ENCODE results near the gene NANOS2. TPM values are rescaled to one million over a fixed set of nuclear protein-coding genes. Genes with fewer than 3 reads are reported as not detected.

NANOS2 gene
- total and polyA plus RNA-seq, 2 experiments from 2014 or later = not detected

DNA sequence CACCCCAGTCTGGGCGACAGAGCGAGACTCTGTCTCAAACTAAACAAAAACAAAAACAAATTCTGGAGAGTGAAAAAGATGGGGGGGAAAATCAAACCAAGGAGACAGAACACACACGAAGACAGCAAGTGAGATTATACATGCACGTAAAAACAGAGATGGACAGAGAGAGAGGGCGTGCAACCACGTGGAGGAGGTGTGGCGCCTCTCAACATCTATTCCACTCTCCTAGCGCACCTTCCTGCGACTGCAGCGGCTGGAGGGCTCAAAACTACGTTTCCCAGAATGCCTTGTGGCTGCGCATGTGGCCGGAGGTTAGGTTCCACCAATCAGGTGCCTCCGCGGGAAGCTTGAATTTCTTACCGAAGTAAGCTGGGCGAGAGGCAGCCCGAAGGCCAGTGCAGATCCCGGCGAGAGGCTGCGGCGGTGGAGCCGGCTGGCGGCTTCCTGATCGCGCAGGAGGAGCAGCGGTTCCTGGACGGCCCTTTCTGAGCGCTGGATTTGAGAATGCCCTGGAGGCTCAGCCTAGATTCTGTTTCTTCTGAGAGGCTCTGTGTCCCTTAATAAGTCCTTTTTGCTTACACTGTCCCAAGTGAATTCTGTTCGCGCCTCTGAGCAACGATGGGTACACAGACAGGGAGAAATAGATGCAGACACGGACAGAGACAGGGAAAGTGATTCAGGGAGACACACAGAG lies 13.1 kb upstream of the NANOS2 start:
- no peaks in the 10 kb centered on the region for H3K9me3 ChIP-seq (ENCODE audit: low read depth)
- H3K27me3 ChIP-seq = peaks cover 4% of the 10 kb centered on the region
- no peaks in the 10 kb centered on the region for H3K4me1 ChIP-seq (ENCODE audit: low read depth)
- no peak overlapping the region for H3K4me3 ChIP-seq
- H3K27ac ChIP-seq = no peak overlapping the region
- no peaks in the 10 kb centered on the region for H3K36me3 ChIP-seq
- peak; percentile 89 to 95 for DNase-seq (ENCODE audit: low read depth in 1 of 2, low spot score in 1 of 2)
- TF ChIP-seq, protein P1, sequence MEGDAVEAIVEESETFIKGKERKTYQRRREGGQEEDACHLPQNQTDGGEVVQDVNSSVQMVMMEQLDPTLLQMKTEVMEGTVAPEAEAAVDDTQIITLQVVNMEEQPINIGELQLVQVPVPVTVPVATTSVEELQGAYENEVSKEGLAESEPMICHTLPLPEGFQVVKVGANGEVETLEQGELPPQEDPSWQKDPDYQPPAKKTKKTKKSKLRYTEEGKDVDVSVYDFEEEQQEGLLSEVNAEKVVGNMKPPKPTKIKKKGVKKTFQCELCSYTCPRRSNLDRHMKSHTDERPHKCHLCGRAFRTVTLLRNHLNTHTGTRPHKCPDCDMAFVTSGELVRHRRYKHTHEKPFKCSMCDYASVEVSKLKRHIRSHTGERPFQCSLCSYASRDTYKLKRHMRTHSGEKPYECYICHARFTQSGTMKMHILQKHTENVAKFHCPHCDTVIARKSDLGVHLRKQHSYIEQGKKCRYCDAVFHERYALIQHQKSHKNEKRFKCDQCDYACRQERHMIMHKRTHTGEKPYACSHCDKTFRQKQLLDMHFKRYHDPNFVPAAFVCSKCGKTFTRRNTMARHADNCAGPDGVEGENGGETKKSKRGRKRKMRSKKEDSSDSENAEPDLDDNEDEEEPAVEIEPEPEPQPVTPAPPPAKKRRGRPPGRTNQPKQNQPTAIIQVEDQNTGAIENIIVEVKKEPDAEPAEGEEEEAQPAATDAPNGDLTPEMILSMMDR (IDR thresholded peaks at IDR 0.05; ENCODE audit: low read depth, low read length) = no peak

DNA sequence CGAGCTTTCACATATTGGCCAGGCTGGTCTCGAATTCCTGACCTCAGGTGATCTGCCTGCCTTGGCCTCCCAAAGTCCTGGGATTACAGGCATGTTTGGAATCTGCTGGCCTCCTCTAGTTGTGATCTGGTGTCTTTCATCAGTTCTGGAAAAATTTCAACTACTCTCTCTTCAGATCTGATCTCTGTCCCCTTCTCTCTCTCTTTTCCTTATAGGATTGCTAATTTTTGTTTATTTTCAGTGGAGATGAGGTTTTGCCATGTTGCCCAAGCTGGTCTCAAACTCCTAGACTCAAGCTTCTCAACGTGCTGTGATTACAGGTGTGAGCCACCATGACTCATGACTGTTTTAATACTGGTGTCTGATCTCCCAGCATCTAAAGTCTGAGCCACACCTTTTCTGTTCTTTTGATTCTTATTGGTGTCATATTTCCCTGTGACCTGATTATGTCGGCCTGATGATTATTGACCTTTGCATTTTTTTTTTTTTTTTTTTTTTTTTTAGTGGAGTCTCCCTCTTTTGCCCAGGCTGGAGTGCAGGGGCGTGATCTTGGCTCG lies 10.4 kb upstream of the NANOS2 start:
- H3K36me3 ChIP-seq = no peaks in the 10 kb centered on the region
- no peak for DNase-seq (ENCODE audit: low read depth in 1 of 2, low spot score in 1 of 2)
- H3K4me3 ChIP-seq = no peak overlapping the region
- no peaks in the 10 kb centered on the region for H3K27me3 ChIP-seq
- TF ChIP-seq, protein P1 (IDR thresholded peaks at IDR 0.05; ENCODE audit: low read depth, low read length) = no peak
- no peak overlapping the region for H3K27ac ChIP-seq
- H3K9me3 ChIP-seq (ENCODE audit: low read depth) = no peaks in the 10 kb centered on the region
- no peaks in the 10 kb centered on the region for H3K4me1 ChIP-seq (ENCODE audit: low read depth)

DNA sequence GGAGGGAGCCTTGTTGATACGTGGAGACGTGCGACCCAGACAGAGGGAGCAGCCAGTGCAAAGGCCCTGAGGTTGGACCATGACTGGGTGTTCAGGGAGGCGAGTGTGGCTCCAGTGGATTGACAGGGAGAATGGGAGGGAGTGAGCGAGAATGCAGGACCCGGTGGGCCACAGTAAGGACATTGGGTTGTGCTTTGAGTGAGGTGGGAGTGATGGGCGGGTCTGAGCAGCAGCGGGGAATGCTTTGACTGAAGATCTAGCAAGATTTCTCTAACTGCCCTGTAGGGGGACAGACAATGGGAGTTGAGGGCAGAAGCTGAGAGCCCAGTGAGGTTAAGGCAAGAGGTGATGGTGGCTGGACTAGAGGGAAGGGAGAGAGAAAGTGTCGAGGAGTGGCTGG lies 7.7 kb upstream of the NANOS2 start:
- no peaks in the 10 kb centered on the region for H3K36me3 ChIP-seq
- H3K27ac ChIP-seq = no peak overlapping the region
- no peaks in the 10 kb centered on the region for H3K9me3 ChIP-seq (ENCODE audit: low read depth)
- no peaks in the 10 kb centered on the region for H3K4me1 ChIP-seq (ENCODE audit: low read depth)
- no peak overlapping the region for H3K4me3 ChIP-seq
- H3K27me3 ChIP-seq = no peaks in the 10 kb centered on the region
- TF ChIP-seq, protein P1 (IDR thresholded peaks at IDR 0.05; ENCODE audit: low read depth, low read length) = peak; percentile 18
- DNase-seq (ENCODE audit: low read depth in 1 of 2, low spot score in 1 of 2) = no peak

DNA sequence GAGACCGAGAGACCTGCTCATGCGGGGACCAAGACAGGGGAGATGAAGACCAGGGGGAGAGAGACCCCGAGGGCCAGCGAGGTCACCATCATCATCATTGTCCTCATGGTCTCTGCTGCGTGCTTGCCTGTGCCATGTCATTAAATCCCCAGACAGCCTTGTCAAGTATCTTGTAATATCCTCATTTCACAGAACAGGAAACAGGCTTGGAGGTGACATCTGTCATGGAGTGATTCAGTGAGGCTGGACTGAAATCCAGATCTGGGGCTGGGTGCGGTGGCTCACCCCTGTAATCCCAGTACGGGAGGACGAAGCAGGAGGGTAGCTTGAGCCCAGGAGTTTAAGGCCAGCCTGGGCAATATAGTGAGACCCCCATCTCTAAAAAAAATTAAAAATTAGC lies 5.9 kb upstream of the NANOS2 start:
- H3K36me3 ChIP-seq = no peaks in the 10 kb centered on the region
- no peaks in the 10 kb centered on the region for H3K4me1 ChIP-seq (ENCODE audit: low read depth)
- H3K4me3 ChIP-seq = no peak overlapping the region
- TF ChIP-seq, protein P1 (IDR thresholded peaks at IDR 0.05; ENCODE audit: low read depth, low read length) = no peak
- DNase-seq (ENCODE audit: low read depth in 1 of 2, low spot score in 1 of 2) = no peak
- H3K9me3 ChIP-seq (ENCODE audit: low read depth) = no peaks in the 10 kb centered on the region
- no peaks in the 10 kb centered on the region for H3K27me3 ChIP-seq
- H3K27ac ChIP-seq = no peak overlapping the region

DNA sequence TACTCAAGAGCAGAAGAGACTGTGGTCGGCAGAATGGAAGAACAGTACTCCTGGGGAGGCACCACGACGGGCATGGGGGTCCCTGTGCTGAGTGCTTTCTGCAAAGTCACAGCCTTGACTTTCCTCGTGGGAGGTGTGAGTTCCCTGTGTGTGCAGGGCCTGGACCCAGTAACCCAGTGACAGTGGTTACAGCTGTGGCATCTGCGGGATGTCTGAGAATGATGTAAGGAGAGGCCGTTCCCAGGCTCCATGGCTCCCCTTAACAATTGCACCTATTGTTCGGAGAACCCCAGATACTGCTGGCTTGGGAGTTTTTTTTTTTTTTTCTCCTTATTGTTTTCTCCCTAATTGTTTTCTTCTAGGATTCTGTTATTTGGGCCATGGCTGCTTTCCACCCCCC lies 5.1 kb upstream of the NANOS2 start:
- no peaks in the 10 kb centered on the region for H3K27me3 ChIP-seq
- no peaks in the 10 kb centered on the region for H3K4me1 ChIP-seq (ENCODE audit: low read depth)
- no peaks in the 10 kb centered on the region for H3K9me3 ChIP-seq (ENCODE audit: low read depth)
- no peak for DNase-seq (ENCODE audit: low read depth in 1 of 2, low spot score in 1 of 2)
- TF ChIP-seq, protein P1 (IDR thresholded peaks at IDR 0.05; ENCODE audit: low read depth, low read length) = no peak
- no peak overlapping the region for H3K27ac ChIP-seq
- no peak overlapping the region for H3K4me3 ChIP-seq
- H3K36me3 ChIP-seq = no peaks in the 10 kb centered on the region

All from cardiac muscle cell (in vitro differentiated cells and primary cell).